Naive thymus-derived CD8-positive, alpha-beta T cell (primary cell): ENCODE data around the gene ATN1. TPM values are rescaled to one million over a fixed set of nuclear protein-coding genes. Genes with fewer than 3 reads are reported as not detected.

ENCODE experiments used
- ATAC-seq, 2 donors: fragments of 150-1000 bp; cut with Tn5 transposase in 1 of 2; sonication (Bioruptor Pico), chemical (Tn5 transposase) in 1 of 2; 1 replicate in 1 of 2; 2 replicates in 1 of 2; pipeline ENCODE4 v1.10.0; 2021; ENCODE audit warnings: mild to moderate bottlenecking in 2 of 2, moderate library complexity in 2 of 2
- POLR2A ChIA-PET: fragments of 350-600 bp; sonication (Branson Sonifier 250); formaldehyde crosslinking; loops from one replicate; lab custom pipeline; 2021; ENCODE audit warnings: antibody characterized with exemption; lab: Charles Lee
- DNase-seq, 10 donors: peaks; one replicate each; pipeline versions ENCODE4 v3.0.0 to v3.0.0-alpha.2; 2020 to 2022
- H3K27ac Mint-ChIP-seq, 10 donors: one replicate each; pipeline ENCODE4 v1.8.0; 2020 to 2022; ENCODE audit warnings: mild to moderate bottlenecking in 10 of 10, mixed read lengths in 10 of 10, moderate library complexity in 4 of 10, inconsistent platforms in 1 of 10
- H3K27me3 Mint-ChIP-seq, 5 donors: one replicate each; pipeline ENCODE4 v1.8.0; 2021 to 2022; ENCODE audit warnings: mixed read lengths in 5 of 5
- H3K36me3 Mint-ChIP-seq, 3 donors: one replicate each; pipeline ENCODE4 v1.8.0; 2020 to 2022; ENCODE audit warnings: mixed read lengths in 3 of 3, mild to moderate bottlenecking in 2 of 3, inconsistent platforms in 1 of 3
- H3K4me1 Mint-ChIP-seq, 4 donors: one replicate each; pipeline ENCODE4 v1.8.0; 2021 to 2022; ENCODE audit warnings: mixed read lengths in 4 of 4
- H3K4me3 Mint-ChIP-seq, 10 donors: one replicate each; pipeline ENCODE4 v1.8.0; 2020 to 2022; ENCODE audit warnings: mild to moderate bottlenecking in 10 of 10, mixed read lengths in 10 of 10, moderate library complexity in 6 of 10, inconsistent platforms in 1 of 10
- H3K9me3 Mint-ChIP-seq, 9 donors: one replicate each; pipeline ENCODE4 v1.8.0; 2020 to 2022; ENCODE audit warnings: mixed read lengths in 9 of 9, mild to moderate bottlenecking in 3 of 9, inconsistent platforms in 1 of 9, moderate library complexity in 1 of 9
- polyA plus RNA-seq, 3 donors: library from polyadenylated mRNA; unstranded; fragments of 300-500 nt; fragmentation: Illumina TruSeq; gene quantifications; one replicate each; pipeline ENCODE4 v1.2.3, GENCODE V29; 2021
- total RNA-seq, 8 experiments: library from RNA in 2 of 8; stranded (reverse) in 2 of 8; gene quantifications; one replicate each; pipeline ENCODE4 v1.2.3 and lab custom pipeline; 2021 to 2026

Gene ATN1
- total and polyA plus RNA-seq, 5 experiments from 2014 or later: 0.35 to 30.3 (median 1.4) TPM

DNA sequence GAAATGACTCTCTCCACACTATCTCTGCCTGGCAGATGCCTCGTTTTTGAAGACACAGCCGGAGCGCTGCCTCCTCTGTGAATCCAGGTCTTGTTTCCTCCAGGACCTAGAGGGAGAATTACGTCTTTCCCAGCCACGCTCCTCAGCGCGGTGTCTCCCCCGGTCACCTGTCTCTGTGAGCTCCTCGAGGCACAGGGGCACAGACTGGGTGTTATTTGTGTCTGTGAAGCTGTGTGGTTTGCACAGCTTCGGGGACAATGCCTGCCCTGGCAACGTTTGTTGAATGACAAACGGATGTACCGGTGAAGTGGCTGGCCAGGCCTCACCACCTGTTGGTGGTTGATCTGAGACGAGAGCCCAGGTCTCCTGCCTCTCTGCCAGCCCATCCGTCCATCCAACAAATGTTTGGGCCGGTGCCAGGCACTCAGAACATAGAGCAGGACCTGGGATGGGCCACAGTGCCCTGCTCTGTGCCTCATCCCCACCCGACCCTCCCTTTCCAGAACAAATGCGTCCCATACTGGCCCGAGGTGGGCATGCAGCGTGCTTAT lies 29.5 kb downstream of the ATN1 start:
- Mint-ChIP-seq H3K27me3 (no peaks in the 10 kb centered on the region), H3K4me3 (peak overlapping the region; percentile 48 to 100 (median 96)), H3K27ac (peak overlapping the region; percentile 97 to 100 (median 98)), H3K36me3 (peaks cover 9 to 73% (median 36%) of the 10 kb centered on the region in 3 donors), H3K9me3 (no peaks in the 10 kb centered on the region), H3K4me1 (peaks cover 57 to 98% (median 91%) of the 10 kb centered on the region in 4 donors)
- DNase-seq (peak in 2 of 10 donors; percentile 48 to 60), ATAC-seq (no peak)
- POLR2A ChIA-PET: interaction anchor here (1.5 to 13.5 kb wide), 5 partner anchors 7 to 344 kb away, joined by 3 to 1315 read pairs (median 43); partner anchors contain the start of genes ATN1, C12orf57, PTPN6 and RNU7-1

DNA sequence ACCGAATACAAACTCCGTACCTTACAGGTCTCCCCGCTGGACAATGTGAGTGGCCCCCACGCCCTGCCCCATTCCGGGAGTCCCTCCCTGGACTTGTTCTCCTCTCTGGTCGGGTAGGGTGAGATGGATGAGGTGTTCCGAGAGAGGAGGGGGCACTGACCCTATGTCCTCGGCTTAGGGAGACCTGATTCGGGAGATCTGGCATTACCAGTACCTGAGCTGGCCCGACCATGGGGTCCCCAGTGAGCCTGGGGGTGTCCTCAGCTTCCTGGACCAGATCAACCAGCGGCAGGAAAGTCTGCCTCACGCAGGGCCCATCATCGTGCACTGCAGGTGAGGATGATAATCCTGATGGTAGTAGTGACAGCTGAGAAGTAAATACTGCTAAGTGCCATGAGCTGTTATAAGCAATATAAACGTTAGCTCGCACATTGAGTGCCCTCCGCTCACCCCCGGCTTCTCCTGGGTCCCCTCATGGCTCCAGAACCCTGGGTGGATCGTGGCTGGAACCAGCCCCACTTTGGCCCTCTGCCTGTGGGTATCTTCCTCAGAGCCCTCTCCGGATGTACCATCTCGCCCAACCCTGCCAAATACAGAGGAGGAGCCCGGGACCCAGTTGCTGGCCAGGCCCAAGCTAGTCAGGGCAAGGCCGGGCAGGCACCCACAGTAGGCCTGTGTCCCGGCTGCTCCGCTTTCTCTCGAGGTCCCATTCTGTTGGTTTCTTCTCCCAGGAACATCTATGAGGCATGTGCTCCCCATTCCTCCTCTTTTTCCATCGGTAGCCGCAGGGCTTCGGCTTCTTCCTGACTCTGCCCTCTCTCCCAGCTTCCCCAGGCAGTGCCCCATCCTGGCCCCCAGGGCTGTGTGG lies 30.2 kb downstream of the ATN1 start:
- peaks cover 1 to 66% (median 29%) of the 10 kb centered on the region in 3 donors for H3K36me3 Mint-ChIP-seq
- DNase-seq (no peak), ATAC-seq (no peak)
- POLR2A ChIA-PET: interaction anchor here (0.7 to 13.5 kb wide), 14 partner anchors 10 to 345 kb away, joined by 3 to 1315 read pairs (median 6); partner anchors contain the start of genes ATN1, C12orf57, EMG1 and ENO2
- no peaks in the 10 kb centered on the region for H3K27me3 Mint-ChIP-seq
- H3K4me1 Mint-ChIP-seq: peaks cover 56 to 98% (median 94%) of the 10 kb centered on the region in 4 donors
- H3K4me3 Mint-ChIP-seq: peak overlapping the region; percentile 85 to 99 (median 92)
- H3K27ac Mint-ChIP-seq: peak overlapping the region; percentile 96 to 100 (median 98)
- H3K9me3 Mint-ChIP-seq: no peaks in the 10 kb centered on the region

DNA sequence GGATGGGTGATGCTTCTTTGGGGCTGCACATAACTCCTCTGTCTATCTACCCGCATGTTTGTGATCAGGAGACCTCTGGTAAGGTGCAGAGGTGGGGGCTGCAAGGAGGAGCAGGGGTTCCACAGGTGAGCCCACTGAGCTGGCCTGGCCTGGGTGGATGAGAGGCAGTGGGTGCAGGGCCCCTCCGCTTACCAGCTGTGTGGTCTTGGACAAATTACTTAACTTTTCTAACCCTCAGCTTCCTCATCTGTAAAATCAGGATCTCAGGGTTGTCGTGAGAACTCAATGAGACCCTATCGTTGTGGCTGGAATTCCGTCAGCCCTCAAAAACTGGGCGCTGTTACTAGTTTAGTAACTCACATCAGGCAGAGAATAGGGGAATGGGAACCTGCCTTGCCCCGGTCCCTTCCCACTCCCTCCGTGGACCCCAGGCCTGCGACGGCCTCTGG lies 30.9 kb downstream of the ATN1 start:
- no peaks in the 10 kb centered on the region for H3K9me3 Mint-ChIP-seq
- DNase-seq: no peak
- peak overlapping the region; percentile 96 to 100 (median 98) for H3K27ac Mint-ChIP-seq
- POLR2A ChIA-PET: interaction anchor here (0.7 to 13.5 kb wide), 15 partner anchors 10 to 327 kb away, joined by 3 to 1315 read pairs (median 6); partner anchors contain the start of genes ATN1, C12orf57, EMG1 and ENO2
- peaks cover 54 to 93% (median 91%) of the 10 kb centered on the region in 4 donors for H3K4me1 Mint-ChIP-seq
- H3K36me3 Mint-ChIP-seq: peaks cover 0 to 62% (median 25%) of the 10 kb centered on the region in 3 donors
- ATAC-seq: no peak
- H3K4me3 Mint-ChIP-seq: peak overlapping the region; percentile 85 to 99 (median 92)
- no peaks in the 10 kb centered on the region for H3K27me3 Mint-ChIP-seq

DNA sequence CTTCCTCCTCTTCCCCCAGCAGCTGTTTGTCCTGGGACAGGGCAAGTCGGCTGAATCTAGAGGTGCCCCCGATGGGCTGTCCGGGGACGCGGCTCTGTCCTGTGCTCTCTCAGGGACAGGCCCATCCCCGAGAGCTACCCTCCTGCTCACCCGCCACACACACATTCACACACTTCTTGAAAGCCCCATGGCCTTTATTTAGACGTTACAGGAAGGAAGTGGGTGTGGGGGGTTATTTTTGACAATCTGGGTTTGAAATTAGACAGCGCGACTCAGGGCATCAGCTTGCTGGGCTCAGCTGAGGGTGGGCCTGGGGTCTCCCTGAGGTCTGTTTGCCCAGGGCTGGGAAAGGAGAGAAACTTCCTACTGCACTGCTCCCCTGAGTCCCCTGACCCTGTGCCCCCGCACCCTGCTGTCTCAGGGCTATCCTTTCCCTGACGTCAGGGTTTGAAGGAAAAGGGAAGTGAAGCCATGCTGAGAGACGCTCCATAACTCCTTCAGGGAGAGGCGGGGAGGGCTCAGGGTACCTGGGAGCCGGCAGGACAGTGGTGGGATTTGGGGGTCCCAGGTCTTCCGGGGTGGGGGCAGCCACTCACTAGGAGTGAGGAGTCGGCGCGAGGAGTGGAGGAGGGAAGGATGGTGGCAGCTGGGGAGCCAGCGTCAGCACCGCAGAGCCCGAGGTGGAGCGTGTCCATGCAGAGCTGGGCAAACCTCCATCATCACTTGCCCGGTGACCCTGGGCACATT lies 31.5 kb downstream of the ATN1 start:
- H3K9me3 Mint-ChIP-seq: no peaks in the 10 kb centered on the region

DNA sequence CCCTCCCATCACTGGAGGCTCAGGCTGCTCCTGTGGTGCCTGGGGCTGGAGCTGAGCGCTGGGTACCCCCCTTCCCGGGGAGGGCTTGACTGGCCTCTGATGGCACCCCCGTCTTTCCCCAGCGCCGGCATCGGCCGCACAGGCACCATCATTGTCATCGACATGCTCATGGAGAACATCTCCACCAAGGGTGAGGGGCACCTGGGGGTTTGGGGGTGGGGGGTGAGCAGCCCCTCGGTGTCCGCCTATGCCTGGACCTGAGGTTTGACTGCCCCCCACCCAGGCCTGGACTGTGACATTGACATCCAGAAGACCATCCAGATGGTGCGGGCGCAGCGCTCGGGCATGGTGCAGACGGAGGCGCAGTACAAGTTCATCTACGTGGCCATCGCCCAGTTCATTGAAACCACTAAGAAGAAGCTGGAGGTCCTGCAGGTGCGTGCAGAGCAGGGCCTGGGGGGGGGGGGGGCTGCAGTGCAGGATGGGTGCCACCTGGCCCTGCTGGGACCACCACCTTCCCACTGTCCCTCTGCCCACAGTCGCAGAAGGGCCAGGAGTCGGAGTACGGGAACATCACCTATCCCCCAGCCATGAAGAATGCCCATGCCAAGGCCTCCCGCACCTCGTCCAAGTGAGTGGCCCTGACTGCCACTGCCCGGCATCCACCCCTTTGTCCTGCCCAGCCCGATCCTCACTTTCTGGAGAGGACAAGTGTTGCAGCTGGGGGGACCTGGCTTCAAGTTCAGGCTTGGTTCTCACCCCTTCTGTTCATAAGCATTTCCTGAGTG lies 32.2 kb downstream of the ATN1 start:
- DNase-seq (peak in 1 of 10 donors; percentile 52), ATAC-seq (no peak)
- peaks cover 0 to 52% (median 25%) of the 10 kb centered on the region in 3 donors for H3K36me3 Mint-ChIP-seq
- no peaks in the 10 kb centered on the region for H3K27me3 Mint-ChIP-seq
- peak overlapping the region; percentile 96 to 99 (median 98) for H3K27ac Mint-ChIP-seq
- H3K4me3 Mint-ChIP-seq: peak overlapping the region; percentile 85 to 99 (median 92)
- H3K9me3 Mint-ChIP-seq: no peaks in the 10 kb centered on the region
- H3K4me1 Mint-ChIP-seq: peaks cover 46 to 91% (median 86%) of the 10 kb centered on the region in 4 donors
- POLR2A ChIA-PET: interaction anchor here (1.1 to 13.5 kb wide), 14 partner anchors 8 to 271 kb away, joined by 3 to 1315 read pairs (median 11); partner anchors contain the start of genes ATN1, C12orf57, CDCA3 and EMG1

More for the DNA sequence above, 31.5 kb downstream of the ATN1 start:
- ATAC-seq: peak; percentile 45 to 72
- Mint-ChIP-seq H3K36me3 (peaks cover 0 to 57% (median 25%) of the 10 kb centered on the region in 3 donors), H3K27me3 (no peaks in the 10 kb centered on the region), H3K27ac (peak overlapping the region; percentile 96 to 100 (median 98)), H3K4me1 (peaks cover 51 to 91% (median 88%) of the 10 kb centered on the region in 4 donors), H3K4me3 (peak overlapping the region; percentile 85 to 99 (median 92))
- peak; percentile 52 to 88 (median 76) for DNase-seq
- POLR2A ChIA-PET: interaction anchor here (0.7 to 13.5 kb wide), 17 partner anchors 9 to 328 kb away, joined by 3 to 1315 read pairs (median 6); partner anchors contain the start of genes ATN1, C12orf57, CDCA3 and EMG1

DNA sequence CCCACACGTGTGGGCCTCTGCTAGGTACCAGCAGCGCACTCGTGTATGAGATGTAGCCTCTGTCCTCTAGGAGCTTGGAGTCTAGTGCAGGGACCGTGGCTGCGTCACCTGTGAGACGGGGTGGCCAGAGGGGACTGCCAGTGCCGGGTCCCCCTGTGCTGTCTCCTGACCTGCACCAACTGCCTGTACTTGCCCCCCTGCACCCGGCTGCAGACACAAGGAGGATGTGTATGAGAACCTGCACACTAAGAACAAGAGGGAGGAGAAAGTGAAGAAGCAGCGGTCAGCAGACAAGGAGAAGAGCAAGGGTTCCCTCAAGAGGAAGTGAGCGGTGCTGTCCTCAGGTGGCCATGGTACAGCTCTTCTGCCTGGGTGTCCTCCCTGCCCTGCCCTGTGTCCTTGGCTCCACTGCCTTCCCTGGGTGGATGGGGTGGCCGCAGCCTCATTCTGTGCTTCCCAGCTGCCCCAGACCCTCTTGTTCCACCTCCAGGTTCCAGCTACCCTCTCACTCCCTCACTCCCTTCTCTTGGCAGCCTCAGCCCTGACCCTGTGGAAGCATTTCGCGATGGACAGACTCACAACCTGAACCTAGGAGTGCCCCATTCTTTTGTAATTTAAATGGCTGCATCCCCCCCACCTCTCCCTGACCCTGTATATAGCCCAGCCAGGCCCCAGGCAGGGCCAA lies 33.0 kb downstream of the ATN1 start:
- H3K27ac Mint-ChIP-seq: peak overlapping the region; percentile 96 to 99 (median 98)
- no peaks in the 10 kb centered on the region for H3K9me3 Mint-ChIP-seq
- ATAC-seq (peak; percentile 4 to 11), DNase-seq (peak in 5 of 10 donors; percentile 9 to 69 (median 50))
- H3K4me3 Mint-ChIP-seq: peak overlapping the region; percentile 64 to 97 (median 87)
- POLR2A ChIA-PET: interaction anchor here (1.0 to 13.5 kb wide), 12 partner anchors 9 to 272 kb away, joined by 3 to 1315 read pairs (median 12); partner anchors contain the start of genes ATN1, C12orf57, CDCA3 and EMG1
- H3K36me3 Mint-ChIP-seq: peaks cover 0 to 52% (median 30%) of the 10 kb centered on the region in 3 donors
- peaks cover 48 to 89% (median 85%) of the 10 kb centered on the region in 4 donors for H3K4me1 Mint-ChIP-seq
- H3K27me3 Mint-ChIP-seq: no peaks in the 10 kb centered on the region

DNA sequence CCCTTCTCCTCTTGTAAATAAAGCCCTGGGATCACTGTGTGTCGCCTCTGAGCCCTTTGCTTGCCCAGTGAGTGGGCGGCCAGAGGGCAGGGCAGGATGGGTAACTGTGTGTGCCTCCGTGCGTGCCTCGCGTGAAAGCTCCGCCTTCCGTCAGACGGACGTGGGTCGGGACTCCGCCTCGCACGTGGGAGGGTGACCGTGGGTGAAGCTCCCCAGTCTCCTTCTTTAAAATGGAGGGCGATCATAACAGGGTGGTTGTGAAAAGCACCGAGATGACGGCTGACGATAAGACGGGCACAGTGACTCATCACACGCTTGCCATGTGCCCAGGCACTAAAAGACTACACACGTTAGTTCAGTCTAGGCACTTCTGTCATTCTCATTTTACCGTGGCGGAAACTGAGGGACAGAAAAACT lies 33.5 kb downstream of the ATN1 start:
- Mint-ChIP-seq H3K36me3 (peaks cover 0 to 49% (median 30%) of the 10 kb centered on the region in 3 donors), H3K27me3 (no peaks in the 10 kb centered on the region), H3K4me3 (peak overlapping the region; percentile 64 to 94 (median 87)), H3K27ac (peak overlapping the region; percentile 96 to 99 (median 98)), H3K4me1 (peaks cover 46 to 84% (median 82%) of the 10 kb centered on the region in 4 donors), H3K9me3 (no peaks in the 10 kb centered on the region)
- ATAC-seq (peak; percentile 75 to 77), DNase-seq (peak; percentile 64 to 93 (median 79))
- POLR2A ChIA-PET: interaction anchor here (0.6 to 13.5 kb wide), 13 partner anchors 8 to 272 kb away, joined by 3 to 1315 read pairs (median 12); partner anchors contain the start of genes ATN1, C12orf57, CDCA3 and EMG1

DNA sequence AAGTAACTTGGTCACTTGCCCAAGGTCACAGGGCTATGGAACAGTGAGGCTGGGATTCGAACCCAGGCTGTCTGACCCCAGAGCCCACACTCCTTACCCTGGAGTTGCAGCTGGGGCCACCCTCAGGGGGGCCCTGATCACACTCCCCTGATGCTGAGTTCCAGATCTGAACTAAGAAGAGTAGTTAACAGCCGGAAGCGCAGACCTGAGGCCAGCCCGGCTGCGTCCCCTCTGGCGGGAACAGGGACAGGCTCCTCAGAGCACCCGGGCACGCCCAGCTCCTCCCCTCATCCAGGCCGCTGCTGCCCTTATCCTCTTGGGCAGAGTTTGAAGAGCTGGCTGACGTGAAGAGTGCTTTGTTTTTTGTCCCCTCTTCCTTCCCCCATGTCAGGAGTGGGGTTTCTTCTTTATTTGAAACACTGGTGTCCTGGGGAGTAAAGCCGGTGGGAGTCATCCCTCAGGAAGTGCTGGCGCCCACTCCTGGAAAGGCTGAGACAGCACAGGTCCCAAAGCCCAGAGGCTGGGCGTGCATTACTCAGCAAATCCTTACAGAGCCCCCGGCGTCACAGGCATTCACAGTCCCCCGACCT lies 34.0 kb downstream of the ATN1 start:
- DNase-seq: peak in 2 of 10 donors; percentile 33 to 64
- Mint-ChIP-seq H3K4me3 (peak overlapping the region; percentile 64 to 94 (median 87)), H3K36me3 (peaks cover 0 to 49% (median 29%) of the 10 kb centered on the region in 3 donors)

DNA sequence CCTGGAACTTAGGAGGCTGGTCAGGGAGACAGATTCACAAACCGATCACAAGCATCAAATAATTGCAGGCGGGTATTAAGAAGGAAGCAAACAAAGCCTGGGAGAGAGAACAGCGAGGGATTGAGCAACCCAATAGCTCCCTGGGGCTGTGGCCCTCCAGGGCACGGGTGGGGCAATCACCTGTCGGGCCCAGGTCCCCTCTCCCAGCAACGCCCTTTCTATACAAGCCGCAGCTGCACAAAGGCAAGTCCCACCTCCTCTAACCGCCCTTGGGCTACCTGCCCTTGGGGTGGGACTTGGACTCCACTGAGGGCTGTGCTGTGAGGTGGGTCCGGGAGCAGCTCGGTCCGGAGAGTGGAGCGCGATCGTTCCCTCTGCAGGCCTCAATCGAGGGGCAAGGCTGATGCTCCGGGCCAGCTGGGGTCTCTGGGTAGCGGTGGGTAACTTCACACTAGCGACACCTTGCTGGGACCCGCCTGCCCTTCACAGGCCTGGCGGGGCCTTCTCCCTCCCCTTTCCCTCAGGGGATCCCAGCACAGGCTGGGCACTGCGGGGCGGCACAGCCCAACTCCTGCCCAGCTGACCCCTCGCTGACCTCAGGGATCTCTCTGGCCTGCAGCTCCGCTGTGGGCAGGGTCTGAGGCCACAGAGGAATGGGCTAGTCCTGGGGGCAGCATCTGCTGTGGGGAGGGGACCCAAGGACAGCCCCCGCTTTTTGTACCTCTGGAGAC lies 34.7 kb downstream of the ATN1 start:
- Mint-ChIP-seq H3K4me1 (peaks cover 37 to 73% (median 71%) of the 10 kb centered on the region in 4 donors), H3K36me3 (peaks cover 0 to 50% (median 28%) of the 10 kb centered on the region in 3 donors), H3K4me3 (peak overlapping the region in 9 of 10 donors; percentile 64 to 89 (median 84)), H3K27ac (peak overlapping the region; percentile 96 to 99 (median 98)), H3K27me3 (no peaks in the 10 kb centered on the region), H3K9me3 (no peaks in the 10 kb centered on the region)
- ATAC-seq (no peak), DNase-seq (peak in 1 of 10 donors; percentile 8)
- POLR2A ChIA-PET: interaction anchor here (1.5 to 13.5 kb wide), 9 partner anchors 7 to 273 kb away, joined by 5 to 1315 read pairs (median 22); partner anchors contain the start of genes ATN1, C12orf57, CDCA3 and ENO2

More for the DNA sequence above, 34.0 kb downstream of the ATN1 start:
- peak; percentile 13 to 31 for ATAC-seq
- no peaks in the 10 kb centered on the region for H3K9me3 Mint-ChIP-seq
- no peaks in the 10 kb centered on the region for H3K27me3 Mint-ChIP-seq
- peaks cover 42 to 80% (median 78%) of the 10 kb centered on the region in 4 donors for H3K4me1 Mint-ChIP-seq
- peak overlapping the region; percentile 96 to 99 (median 98) for H3K27ac Mint-ChIP-seq
- POLR2A ChIA-PET: interaction anchor here (0.6 to 13.5 kb wide), 12 partner anchors 8 to 273 kb away, joined by 3 to 1315 read pairs (median 12); partner anchors contain the start of genes ATN1, C12orf57, CDCA3 and EMG1
